Left lung (tissue), 14 donors: ENCODE results near the gene YY1AP1. TPM values are rescaled to one million over a fixed set of nuclear protein-coding genes. Genes with fewer than 3 reads are reported as not detected.

Experiments used
- ATAC-seq: fragments of 200-7000 bp; cut with Tn5 transposase; one replicate; pipeline ENCODE4 v1.9.1; 2020; ENCODE audit warnings: moderate library complexity
- DNase-seq, 4 donors: peaks; one replicate each; pipeline ENCODE4 v3.0.0-alpha.2; 2013 to 2020
- H3K27ac ChIP-seq, 2 donors: fragments of 200-600 bp; sonication (generic) in 1 of 2; one replicate each; pipeline versions ENCODE4 v1.5.0 to v1.8.0; 2020 to 2021
- H3K27me3 ChIP-seq, 2 donors: fragments of 200-600 bp; sonication (generic) in 1 of 2; one replicate each; pipeline versions ENCODE4 v1.5.0 to v1.8.0; 2020 to 2021
- H3K36me3 ChIP-seq, 2 donors: fragments of 200-600 bp; sonication (generic) in 1 of 2; one replicate each; pipeline versions ENCODE4 v1.5.0 to v1.8.0; 2020 to 2021
- H3K4me1 ChIP-seq, 2 donors: fragments of 200-600 bp; one replicate each; pipeline ENCODE4 v1.8.0; 2021
- H3K4me3 ChIP-seq, 2 donors: fragments of 200-600 bp; sonication (generic) in 1 of 2; one replicate each; pipeline versions ENCODE4 v1.5.0 to v1.8.0; 2020 to 2021; ENCODE audit warnings: mild to moderate bottlenecking in 1 of 2
- H3K9me3 ChIP-seq, 2 donors: fragments of 200-600 bp; sonication (generic) in 1 of 2; one replicate each; pipeline versions ENCODE4 v1.5.0 to v1.8.0; 2020 to 2021
- CTCF ChIP-seq, 2 donors: fragments of 200-600 bp; sonication (generic) in 1 of 2; IDR thresholded peaks; one replicate each; pipeline versions ENCODE4 v1.5.0 to v1.8.0; 2021; ENCODE audit warnings: antibody characterized with exemption in 2 of 2
- intact Hi-C, 2 donors: fragments of 100-400 bp; cut with DNase I; formaldehyde crosslinking; loops; one replicate each; pipeline versions ENCODE4 v1.11.2 to v1.14.2; 2022
- long read RNA-seq, 12 donors: library from polyadenylated mRNA in 2 of 12; unstranded in 2 of 12; transcript quantifications; one replicate each; pipeline ENCODE4 v2.0.0 and lab custom pipeline, GENCODE V29; 2019 to 2026
- polyA plus RNA-seq, 6 donors: library from polyadenylated mRNA; unstranded; fragments of 120-200 nt; gene quantifications; one replicate each; pipeline ENCODE4 v1.2.1, GENCODE V29; 2013; ENCODE audit not compliant: insufficient read length in 6 of 6
- total RNA-seq, 2 donors: library from RNA; stranded (reverse); fragmentation: NEBNext Ultra II Directional; extraction: Animal tissue kit (Norgen Biotek cat#: 25700); gene quantifications; one replicate each; pipeline ENCODE4 v1.2.1, GENCODE V29; 2021
- donor health status: DM: no; HTN: yes; CAD: no.
- donor health status: DM: no; HTN: no; CAD: no.

YY1AP1 gene
- total RNA-seq (10 to 100 TPM; 43.7 to 65.1 TPM), polyA plus RNA-seq (10 to 100 TPM; 77.6 to 89.8 (median 81.3) TPM)
- long read RNA-seq, donor 1, transcript YY1AP1-212 (11 exons, 2,654 nt), result major isoform, 6 of 25 reads
- long read RNA-seq, donor 1, partial matches to known transcripts, result 16 of 25 reads
- long read RNA-seq, donor 1, other reads (novel, unspliced or antisense), result 0 of 25 reads
- long read RNA-seq, donor 2, partial matches to known transcripts, result 11 of 21 reads
- long read RNA-seq, donor 2, other reads (novel, unspliced or antisense), result 0 of 21 reads
- long read RNA-seq, donor 3, partial matches to known transcripts, result 0 of 7 reads
- long read RNA-seq, donor 3, other reads (novel, unspliced or antisense), result 0 of 7 reads
- long read RNA-seq, donor 4, partial matches to known transcripts, result 1 of 6 reads
- long read RNA-seq, donor 4, other reads (novel, unspliced or antisense), result 1 of 6 reads
- long read RNA-seq, donor 5, partial matches to known transcripts, result 9 of 18 reads
- long read RNA-seq, donor 5, other reads (novel, unspliced or antisense), result 0 of 18 reads
- long read RNA-seq, donor 6, partial matches to known transcripts, result 0 of 6 reads
- long read RNA-seq, donor 6, other reads (novel, unspliced or antisense), result 0 of 6 reads
- long read RNA-seq, donor 7, partial matches to known transcripts, result 0 of 5 reads
- long read RNA-seq, donor 7, other reads (novel, unspliced or antisense), result 0 of 5 reads
- long read RNA-seq, donor 8, partial matches to known transcripts, result 77 of 105 reads
- long read RNA-seq, donor 8, other reads (novel, unspliced or antisense), result 20 of 105 reads
- long read RNA-seq, donor 9, result 0 reads
- long read RNA-seq, donor 10, partial matches to known transcripts, result 2 of 14 reads
- long read RNA-seq, donor 10, other reads (novel, unspliced or antisense), result 7 of 14 reads
- long read RNA-seq, donor 11, partial matches to known transcripts, result 0 of 5 reads
- long read RNA-seq, donor 11, other reads (novel, unspliced or antisense), result 0 of 5 reads
- long read RNA-seq, donor 12, transcript YY1AP1-212 (11 exons, 2,654 nt), result major isoform, 6 of 13 reads
- long read RNA-seq, donor 12, partial matches to known transcripts, result 5 of 13 reads
- long read RNA-seq, donor 12, other reads (novel, unspliced or antisense), result 0 of 13 reads

- Histone ChIP-seq H3K27me3 (no peaks in the 10 kb centered on the region), H3K4me3 (peak within 1 kb of the TSS; percentile 68 to 78), H3K9me3 (no peaks in the 10 kb centered on the region), H3K27ac (peak within 1 kb of the TSS; percentile 96 to 98), H3K4me1 (peaks cover 14 to 54% of the 10 kb centered on the region in 2 donors), H3K36me3 (peaks cover 0 to 27% of the 10 kb centered on the region in 2 donors)
- DNase-seq (peak; percentile 92 to 98 (median 94)), ATAC-seq (peak; percentile 96)
- intact Hi-C loops, result no loop called here
- TF ChIP-seq CTCF (IDR thresholded peaks at IDR 0.05), result no peak
Observed at GRCh38 chr1:155688324-155689080, at the start of gene YY1AP1. Gene YY1AP1, minus strand, starts transcription at chr1:155688774. Its CDS starts 8,338 bp downstream, at chr1:155680436.

- DNase-seq (peak in 2 of 4 donors; percentile 29 to 62), ATAC-seq (peak; percentile 87)
- no peaks in the 10 kb centered on the region for H3K9me3 ChIP-seq
- TF ChIP-seq CTCF (IDR thresholded peaks at IDR 0.05), result peak; percentile 31 to 56
- no peak overlapping the region for H3K27ac ChIP-seq
- intact Hi-C loops, result no loop called here
- H3K4me1 ChIP-seq, result no peaks in the 10 kb centered on the region
- no peak overlapping the region for H3K4me3 ChIP-seq
- H3K27me3 ChIP-seq, result no peaks in the 10 kb centered on the region
- peaks cover 0 to 67% of the 10 kb centered on the region in 2 donors for H3K36me3 ChIP-seq
Observed at GRCh38 chr1:155729031-155729898, 40.7 kb upstream of the YY1AP1 start.

- ATAC-seq, result no peak
- H3K36me3 ChIP-seq, result peaks cover 0 to 66% of the 10 kb centered on the region in 2 donors
- intact Hi-C loops, result no loop called here
Observed at GRCh38 chr1:155725142-155725541, 36.6 kb upstream of the YY1AP1 start.

More at GRCh38 chr1:155725142-155725541, 36.6 kb upstream of the YY1AP1 start:
- H3K27ac ChIP-seq, result no peak overlapping the region
- DNase-seq, result no peak
- no peaks in the 10 kb centered on the region for H3K9me3 ChIP-seq
- no peak for TF ChIP-seq CTCF (IDR thresholded peaks at IDR 0.05)
- H3K4me3 ChIP-seq, result no peak overlapping the region
- no peaks in the 10 kb centered on the region for H3K4me1 ChIP-seq
- no peaks in the 10 kb centered on the region for H3K27me3 ChIP-seq
